WERI-Rb-1 (cell line): Measurements from ENCODE around the gene CD40LG.

Experiments used
- DNase-seq: peaks from one replicate; pipeline ENCODE4 v3.0.0-alpha.2; 2020
- H3K27ac ChIP-seq: fragments of 250-450 bp; sonication (Bioruptor Pico); 2 replicates; pipeline ENCODE4 v1.5.1; 2020; ENCODE audit warnings: mild to moderate bottlenecking, moderate library complexity
- H3K27me3 ChIP-seq: fragments of 250-450 bp; sonication (Bioruptor Pico); 2 replicates; pipeline ENCODE4 v1.5.1; 2021; ENCODE audit warnings: mild to moderate bottlenecking, low read depth, moderate library complexity; ENCODE audit not compliant: insufficient read depth, severe bottlenecking
- H3K36me3 ChIP-seq: fragments of 250-450 bp; sonication (Bioruptor Pico); 2 replicates; pipeline ENCODE4 v1.5.1; 2020; ENCODE audit warnings: mild to moderate bottlenecking, moderate library complexity
- H3K4me3 ChIP-seq: 2 replicates; pipeline ENCODE4 v1.5.1; 2011; ENCODE audit warnings: low read depth, mild to moderate bottlenecking, control low read depth, low read length
- H3K9me3 ChIP-seq: fragments of 250-450 bp; sonication (Bioruptor Pico); 2 replicates; pipeline ENCODE4 v1.5.1; 2021; ENCODE audit warnings: mild to moderate bottlenecking, moderate library complexity; ENCODE audit not compliant: severe bottlenecking
- CTCF ChIP-seq: IDR thresholded peaks from 2 replicates; pipeline ENCODE4 v1.5.1; 2011; ENCODE audit warnings: low read depth, mild to moderate bottlenecking, control low read depth, inconsistent platforms, low read length

The CD40LG gene

GRCh38 chrX:136625246-136625645 lies 22.7 kb upstream of the CD40LG start:
- H3K9me3 ChIP-seq = no peaks in the 10 kb centered on the region
- no peak overlapping the region for H3K27ac ChIP-seq
- no peaks in the 10 kb centered on the region for H3K27me3 ChIP-seq
- H3K36me3 ChIP-seq = no peaks in the 10 kb centered on the region
- H3K4me3 ChIP-seq = no peak overlapping the region
- DNase-seq = no peak
- no peak for TF ChIP-seq CTCF

- Histone ChIP-seq H3K27me3 (no peaks in the 10 kb centered on the region), H3K36me3 (no peaks in the 10 kb centered on the region), H3K4me3 (no peak overlapping the region), H3K9me3 (no peaks in the 10 kb centered on the region), H3K27ac (no peak overlapping the region)
- TF ChIP-seq CTCF = no peak
- DNase-seq = no peak
Measured at GRCh38 chrX:136626237-136626636, 21.7 kb upstream of the CD40LG start.

- no peak overlapping the region for H3K4me3 ChIP-seq
- no peaks in the 10 kb centered on the region for H3K9me3 ChIP-seq
- H3K27me3 ChIP-seq = no peaks in the 10 kb centered on the region
- no peak overlapping the region for H3K27ac ChIP-seq
- H3K36me3 ChIP-seq = no peaks in the 10 kb centered on the region
- no peak for DNase-seq
- no peak for TF ChIP-seq CTCF
Measured at GRCh38 chrX:136626891-136627290, 21.1 kb upstream of the CD40LG start.

- Histone ChIP-seq H3K27ac (no peak overlapping the region), H3K9me3 (no peaks in the 10 kb centered on the region), H3K4me3 (no peak overlapping the region), H3K27me3 (no peaks in the 10 kb centered on the region), H3K36me3 (no peaks in the 10 kb centered on the region)
- no peak for DNase-seq
- TF ChIP-seq CTCF = no peak
Measured at GRCh38 chrX:136627409-136627808, 20.5 kb upstream of the CD40LG start.

GRCh38 chrX:136629084-136629750 lies 18.7 kb upstream of the CD40LG start:
- H3K27ac ChIP-seq = no peak overlapping the region
- DNase-seq = no peak

More at GRCh38 chrX:136629084-136629750, 18.7 kb upstream of the CD40LG start:
- no peak for TF ChIP-seq CTCF
- H3K27me3 ChIP-seq = no peaks in the 10 kb centered on the region
- H3K36me3 ChIP-seq = no peaks in the 10 kb centered on the region
- no peaks in the 10 kb centered on the region for H3K9me3 ChIP-seq
- H3K4me3 ChIP-seq = no peak overlapping the region
